SK-N-SH (cell line): ENCODE data around the gene CDK4.

Experiments
- EP300 ChIP-seq, 2 experiments: IDR thresholded peaks; 2 replicates each; pipeline versions ENCODE4 v1.4.0 to v1.6.1; 2012; ENCODE audit warnings: borderline replicate concordance in 1 of 2, low read depth in 1 of 2, low read length in 1 of 2
- MXI1 ChIP-seq: IDR thresholded peaks from 2 replicates; pipeline ENCODE4 v1.6.1; 2012; ENCODE audit warnings: mild to moderate bottlenecking, low read depth, low read length, improper control_type of control experiment
- POLR2AphosphoS5 ChIP-seq: IDR thresholded peaks from 2 replicates; pipeline ENCODE4 v1.6.1; 2012; ENCODE audit warnings: low read depth, low read length
- RCOR1 ChIP-seq: fragments of 150-350 bp; IDR thresholded peaks from 2 replicates; pipeline ENCODE4 v1.6.1; 2017; ENCODE audit warnings: antibody characterized with exemption, low read length
- SIN3A ChIP-seq: IDR thresholded peaks from 2 replicates; pipeline ENCODE4 v1.6.1; 2012; ENCODE audit warnings: low read depth, mild to moderate bottlenecking, low read length, moderate library complexity, borderline replicate concordance
- USF2 ChIP-seq: fragments of 150-350 bp; IDR thresholded peaks from 2 replicates; pipeline ENCODE4 v1.6.1; 2017; ENCODE audit warnings: antibody characterized with exemption, low read length, low read depth, borderline replicate concordance
- TF ChIP-seq, protein P1 (sequence below): fragments of 200-600 bp; sonication (generic); IDR thresholded peaks from 2 replicates; pipeline ENCODE4 v1.6.1; 2017; ENCODE audit warnings: antibody characterized with exemption, mild to moderate bottlenecking, moderate library complexity
- TF ChIP-seq, protein P2 (sequence below): fragments of 150-350 bp; IDR thresholded peaks from 2 replicates; pipeline ENCODE4 v1.6.1; 2016; ENCODE audit warnings: mild to moderate bottlenecking, low read depth, low read length

DNA sequence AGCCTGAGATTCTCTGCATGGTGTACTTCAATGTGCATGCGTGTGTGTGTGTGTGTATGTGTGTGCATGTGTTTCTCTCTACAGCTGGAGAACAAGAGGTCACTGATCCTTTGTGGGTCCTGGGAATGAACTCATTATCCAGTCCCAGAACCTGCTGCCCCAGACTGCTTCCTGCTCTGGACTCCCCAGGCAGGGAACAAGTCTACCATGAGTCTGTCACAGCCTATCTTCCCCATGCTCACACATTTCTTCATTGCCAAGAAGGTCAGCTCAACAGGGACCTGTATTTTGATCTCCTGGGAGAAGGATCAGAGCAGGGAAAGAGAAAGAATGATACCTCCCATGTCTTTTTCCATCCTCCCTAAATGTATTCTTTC lies 10.7 kb downstream of the CDK4 start:
- TF ChIP-seq, protein P1, sequence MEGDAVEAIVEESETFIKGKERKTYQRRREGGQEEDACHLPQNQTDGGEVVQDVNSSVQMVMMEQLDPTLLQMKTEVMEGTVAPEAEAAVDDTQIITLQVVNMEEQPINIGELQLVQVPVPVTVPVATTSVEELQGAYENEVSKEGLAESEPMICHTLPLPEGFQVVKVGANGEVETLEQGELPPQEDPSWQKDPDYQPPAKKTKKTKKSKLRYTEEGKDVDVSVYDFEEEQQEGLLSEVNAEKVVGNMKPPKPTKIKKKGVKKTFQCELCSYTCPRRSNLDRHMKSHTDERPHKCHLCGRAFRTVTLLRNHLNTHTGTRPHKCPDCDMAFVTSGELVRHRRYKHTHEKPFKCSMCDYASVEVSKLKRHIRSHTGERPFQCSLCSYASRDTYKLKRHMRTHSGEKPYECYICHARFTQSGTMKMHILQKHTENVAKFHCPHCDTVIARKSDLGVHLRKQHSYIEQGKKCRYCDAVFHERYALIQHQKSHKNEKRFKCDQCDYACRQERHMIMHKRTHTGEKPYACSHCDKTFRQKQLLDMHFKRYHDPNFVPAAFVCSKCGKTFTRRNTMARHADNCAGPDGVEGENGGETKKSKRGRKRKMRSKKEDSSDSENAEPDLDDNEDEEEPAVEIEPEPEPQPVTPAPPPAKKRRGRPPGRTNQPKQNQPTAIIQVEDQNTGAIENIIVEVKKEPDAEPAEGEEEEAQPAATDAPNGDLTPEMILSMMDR: no peak
- TF ChIP-seq MXI1: no peak
- no peak for TF ChIP-seq SIN3A
- TF ChIP-seq USF2: no peak
- TF ChIP-seq, protein P2, sequence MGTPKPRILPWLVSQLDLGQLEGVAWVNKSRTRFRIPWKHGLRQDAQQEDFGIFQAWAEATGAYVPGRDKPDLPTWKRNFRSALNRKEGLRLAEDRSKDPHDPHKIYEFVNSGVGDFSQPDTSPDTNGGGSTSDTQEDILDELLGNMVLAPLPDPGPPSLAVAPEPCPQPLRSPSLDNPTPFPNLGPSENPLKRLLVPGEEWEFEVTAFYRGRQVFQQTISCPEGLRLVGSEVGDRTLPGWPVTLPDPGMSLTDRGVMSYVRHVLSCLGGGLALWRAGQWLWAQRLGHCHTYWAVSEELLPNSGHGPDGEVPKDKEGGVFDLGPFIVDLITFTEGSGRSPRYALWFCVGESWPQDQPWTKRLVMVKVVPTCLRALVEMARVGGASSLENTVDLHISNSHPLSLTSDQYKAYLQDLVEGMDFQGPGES: no peak
- TF ChIP-seq RCOR1: no peak
- no peak for TF ChIP-seq EP300 (IDR thresholded peaks at IDR 0.05; ENCODE audit: borderline replicate concordance in 1 of 2, low read depth in 1 of 2, low read length in 1 of 2)
- TF ChIP-seq POLR2AphosphoS5: no peak
